ENCODE results near the gene KCTD16. TPM values are rescaled to one million over a fixed set of nuclear protein-coding genes. Genes with fewer than 3 reads are reported as not detected.

Gene KCTD16
- total and polyA plus RNA-seq, 2 experiments from 2014 or later, result 0.02 to 0.76 TPM

GRCh38 chr5:144196612-144197011 is 25.9 kb downstream of the KCTD16 start:
- no peaks in the 10 kb centered on the region for H3K4me1 ChIP-seq (ENCODE audit: insufficient read depth)
- H3K79me2 ChIP-seq (replicated peaks; ENCODE audit: insufficient read depth), result no peaks in the 10 kb centered on the region
- H3K9me3 Mint-ChIP-seq, result no peaks in the 10 kb centered on the region
- no peak overlapping the region for H3K27ac Mint-ChIP-seq
- H3K4me2 ChIP-seq, result no peak overlapping the region
- H3K36me3 ChIP-seq (ENCODE audit: insufficient read depth), result no peaks in the 10 kb centered on the region
- no peaks in the 10 kb centered on the region for H3K36me3 Mint-ChIP-seq (ENCODE audit: low read depth)
- no peaks in the 10 kb centered on the region for H3K27me3 ChIP-seq (ENCODE audit: insufficient read depth)
- no peaks in the 10 kb centered on the region for H3K9me2 ChIP-seq (ENCODE audit: insufficient read depth)
- ATAC-seq (no peak), DNase-seq (ENCODE audit: low spot score) (no peak)
- H3F3A ChIP-seq (replicated peaks; ENCODE audit: low read depth), result no peaks in the 10 kb centered on the region
- H3K27ac ChIP-seq (ENCODE audit: low read depth), result no peak overlapping the region
- H3K4me1 Mint-ChIP-seq, result no peaks in the 10 kb centered on the region
- no peak for TF ChIP-seq NANOG (IDR thresholded peaks at IDR 0.05; ENCODE audit: borderline replicate concordance)
- no peak for TF ChIP-seq EZH2phosphoT487 (IDR thresholded peaks at IDR 0.05; ENCODE audit: unreplicated experiment)
- no peak for TF ChIP-seq REST (IDR thresholded peaks at IDR 0.05; ENCODE audit: unreplicated experiment)
- no peak for TF ChIP-seq EZH2 (IDR thresholded peaks at IDR 0.05; ENCODE audit: low read depth, unreplicated experiment)
- TF ChIP-seq STAT1 (IDR thresholded peaks at IDR 0.05; ENCODE audit: unreplicated experiment), result no peak
- no peak for TF ChIP-seq ZNF331 (CRISPR knock-in tag; IDR thresholded peaks at IDR 0.05; ENCODE audit: low read depth)
- TF ChIP-seq POLR2AphosphoS5 (IDR thresholded peaks at IDR 0.05; ENCODE audit: low read depth), result no peak
- TF ChIP-seq CTCF (conservative IDR thresholded peaks at IDR 0.05; ENCODE audit: low read depth in 2 of 2), result no peak
- no peak for TF ChIP-seq ETS1 (IDR thresholded peaks at IDR 0.05)
- TF ChIP-seq CREB1 (CRISPR knock-in tag; IDR thresholded peaks at IDR 0.05; ENCODE audit: low read depth), result no peak
- TF ChIP-seq JUNB (IDR thresholded peaks at IDR 0.05; ENCODE audit: unreplicated experiment), result no peak
- no peaks in the 10 kb centered on the region for H4K20me1 ChIP-seq (replicated peaks; ENCODE audit: insufficient read depth)
- H3K27me3 Mint-ChIP-seq (ENCODE audit: insufficient read depth, low read depth, poor library complexity), result peaks cover 1% of the 10 kb centered on the region
- no peak overlapping the region for H3K4me3 Mint-ChIP-seq
- no peak overlapping the region for H3K4me3 ChIP-seq
- H2AFZ ChIP-seq, result no peak overlapping the region
